Stimulated activated CD4-positive, alpha-beta T cell treated with anti-CD3 and anti-CD28 coated beads, TNF-alpha, amount 100 ng/mL, for 48 hours (primary cell): Measurements from ENCODE around the gene CBFA2T2.

Experiments used
- DNase-seq, 3 donors: peaks; one replicate each; pipeline ENCODE4 v3.0.0-alpha.2; 2020; ENCODE audit warnings: low read depth in 3 of 3

Gene CBFA2T2

GRCh38 chr20:33677991-33678702, 188.3 kb downstream of the CBFA2T2 start:
- DNase-seq, result no peak

- DNase-seq, result no peak
These were observed 190.0 kb downstream of the CBFA2T2 start for GRCh38 chr20:33679758-33680485.

DNA sequence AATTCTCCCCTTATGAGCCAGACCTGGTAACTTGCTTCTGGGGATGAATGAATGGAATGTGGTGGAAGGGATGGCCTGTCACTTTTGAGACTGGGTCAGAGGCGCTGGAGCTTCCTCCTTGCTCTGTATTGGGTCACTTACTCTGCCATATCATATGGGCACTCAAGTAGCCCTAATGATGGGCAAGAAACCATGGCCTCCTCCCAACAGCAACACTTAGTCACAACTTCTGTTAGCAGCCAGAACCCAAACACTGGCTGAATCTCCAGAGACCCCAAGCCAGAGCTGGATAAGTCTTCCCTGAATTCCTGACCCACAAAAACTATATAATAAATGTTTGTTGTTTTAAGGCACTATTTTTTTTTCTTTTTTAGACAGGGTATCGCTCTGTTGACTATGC, 190.8 kb downstream of the CBFA2T2 start:
- no peak for DNase-seq

DNA sequence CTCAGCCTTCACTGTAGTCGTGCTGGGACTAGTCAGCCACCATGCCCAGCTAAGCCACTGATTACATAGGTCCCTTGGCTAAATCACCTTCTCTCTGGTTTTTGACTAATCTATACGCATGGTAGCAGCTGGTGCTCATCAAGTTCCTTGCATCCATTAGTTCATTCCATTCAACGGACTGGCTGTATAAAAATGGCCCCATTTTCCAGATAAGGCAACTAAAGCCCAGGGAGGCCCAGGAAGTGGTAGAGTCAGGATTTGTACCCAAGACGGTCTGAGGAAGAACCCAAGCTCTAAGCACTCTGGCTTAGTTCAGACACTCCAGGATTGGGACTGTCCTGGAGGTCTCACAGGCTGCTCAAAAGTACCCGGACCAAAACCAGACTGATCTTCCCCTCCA, 191.4 kb downstream of the CBFA2T2 start:
- no peak for DNase-seq

- no peak for DNase-seq
These were observed 191.9 kb downstream of the CBFA2T2 start for GRCh38 chr20:33681728-33682353.

DNA sequence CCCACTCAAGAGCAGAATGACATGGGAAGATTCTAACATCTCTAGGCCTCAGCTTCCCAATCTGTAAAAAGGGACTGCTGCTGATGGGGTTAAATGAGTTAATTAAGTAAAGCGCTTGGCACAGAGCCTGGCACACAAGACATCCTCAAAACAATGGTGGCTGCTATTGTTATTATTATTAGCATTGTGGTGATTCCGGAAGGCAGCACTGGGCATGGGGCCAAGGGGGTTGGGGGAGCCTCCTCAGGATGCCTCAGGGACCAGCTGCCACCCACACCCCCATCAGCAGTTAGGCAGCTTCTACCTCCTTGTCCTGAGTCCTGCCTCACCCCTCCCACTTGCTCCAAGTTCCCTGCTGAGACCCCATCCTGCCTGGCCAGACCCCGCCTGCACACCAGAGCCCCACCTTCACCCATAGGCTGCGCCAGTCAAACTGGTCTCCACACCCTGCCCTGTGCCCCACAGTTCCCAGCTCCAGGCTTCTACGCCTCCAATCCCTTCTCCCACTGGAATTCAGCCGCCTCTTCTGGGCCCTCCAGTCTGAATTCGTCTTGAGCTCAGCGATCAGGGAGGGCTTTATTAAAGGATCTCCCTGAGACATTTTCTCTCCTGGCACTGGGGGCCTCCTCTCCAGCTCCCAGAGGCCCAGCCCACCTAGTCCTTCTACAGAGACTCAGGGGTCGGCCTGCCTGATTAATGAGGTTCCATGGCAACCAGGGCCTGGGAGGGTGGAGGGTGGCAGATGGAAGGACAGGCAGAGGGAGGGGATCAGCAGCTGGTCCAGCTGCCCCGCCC, 194.8 kb downstream of the CBFA2T2 start:
- DNase-seq, result no peak

- peak; percentile 33 to 79 (median 57) for DNase-seq
These were observed 195.6 kb downstream of the CBFA2T2 start for GRCh38 chr20:33685328-33686099.

GRCh38 chr20:33686100-33686983, 196.4 kb downstream of the CBFA2T2 start, which contains the start of gene E2F1:
TSS of gene E2F1 (minus strand) at chr20:33686385. CDS start at chr20:33686264, 121 bp downstream.
- peak; percentile 92 to 98 (median 94) for DNase-seq

DNA sequence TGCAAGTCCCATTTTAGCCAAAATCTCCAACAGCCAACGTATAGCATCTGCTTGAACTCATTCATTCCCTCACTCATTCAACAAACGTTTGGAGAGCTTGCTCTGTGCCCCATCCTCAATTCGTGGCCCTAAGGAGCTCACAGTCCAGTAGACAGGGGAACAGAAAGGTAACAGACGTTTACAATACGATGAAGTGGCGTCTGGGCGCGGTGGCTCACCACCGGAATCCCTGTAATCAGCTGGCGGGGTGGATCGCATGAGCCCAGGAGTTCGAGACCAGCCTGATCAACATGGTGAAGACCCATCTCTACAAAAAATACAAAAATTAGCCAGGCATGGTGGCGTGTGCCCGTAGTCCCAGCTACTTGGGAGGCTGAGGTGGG, 197.1 kb downstream of the CBFA2T2 start:
- DNase-seq, result no peak

GRCh38 chr20:33687370-33687915, 197.5 kb downstream of the CBFA2T2 start:
- DNase-seq, result no peak

DNA sequence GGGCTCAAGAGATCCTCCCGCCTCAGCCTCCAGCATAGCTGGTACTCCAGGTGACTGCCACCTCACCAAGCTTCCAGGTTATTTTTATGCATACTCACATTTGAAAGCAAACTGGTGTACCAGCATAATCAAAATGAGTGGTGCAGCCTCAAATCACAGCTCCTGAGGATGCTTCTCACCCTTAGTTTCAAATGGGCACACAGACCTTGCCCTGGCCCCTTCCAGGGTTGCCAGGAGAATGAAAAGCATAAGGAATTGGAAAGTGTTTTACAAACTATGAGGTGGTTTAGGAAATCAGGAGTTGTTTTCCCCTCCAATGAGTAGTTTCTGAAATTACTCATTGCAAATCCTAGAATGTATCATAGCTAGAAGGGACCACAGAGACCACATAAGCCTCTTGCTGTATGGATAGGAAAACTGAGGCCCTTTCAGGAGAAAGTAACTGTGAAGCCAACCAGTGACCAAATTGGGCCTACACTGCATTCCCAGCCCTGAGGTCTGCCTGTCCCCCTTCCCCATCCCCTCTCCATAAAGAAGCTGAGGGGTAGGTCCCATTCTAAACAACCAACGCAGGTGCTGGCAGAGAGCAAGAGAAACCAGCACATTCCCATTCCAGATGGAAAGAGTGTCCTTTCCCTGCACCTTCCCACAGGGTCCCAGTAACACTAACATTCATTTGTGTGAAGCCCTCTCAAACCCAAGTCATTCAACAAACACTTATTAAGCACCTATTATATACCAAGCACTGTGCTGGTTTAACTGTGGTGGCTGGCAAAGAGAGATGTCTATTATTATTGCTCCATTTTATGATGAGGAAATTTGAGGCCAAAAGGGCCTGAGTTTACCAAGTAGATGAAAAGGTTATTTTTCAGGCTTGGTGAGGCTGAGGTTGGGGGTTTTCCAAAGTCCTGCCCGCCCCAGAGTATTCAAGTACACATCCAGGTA, 198.4 kb downstream of the CBFA2T2 start:
- DNase-seq, result no peak

GRCh38 chr20:33688938-33689424, 199.1 kb downstream of the CBFA2T2 start:
- no peak for DNase-seq

DNA sequence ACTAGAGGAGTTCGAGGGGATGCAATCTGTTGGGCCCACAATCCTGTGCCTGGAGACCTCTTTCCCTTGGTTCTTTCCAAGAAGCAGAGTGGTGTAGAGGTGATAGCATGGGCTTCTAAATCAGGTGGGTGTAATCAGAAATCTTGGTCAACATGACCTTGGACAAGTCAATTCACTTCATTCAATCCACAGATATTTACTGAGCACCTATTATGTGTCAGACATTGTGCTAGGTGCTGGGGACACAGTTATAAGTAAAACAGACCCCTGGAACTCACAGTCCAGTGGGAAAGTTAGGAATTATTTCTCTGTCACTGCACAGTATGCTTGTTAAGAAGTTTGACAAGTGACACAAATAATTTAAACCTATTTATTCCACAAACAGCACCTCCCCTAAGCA, 199.6 kb downstream of the CBFA2T2 start:
- DNase-seq, result no peak

GRCh38 chr20:33689973-33690372, 200.1 kb downstream of the CBFA2T2 start:
- peak in 1 of 3 donors; percentile 49 for DNase-seq

- no peak for DNase-seq
These were observed 203.4 kb downstream of the CBFA2T2 start for GRCh38 chr20:33693289-33693688.

GRCh38 chr20:33693741-33694638, 204.1 kb downstream of the CBFA2T2 start:
- DNase-seq, result no peak

DNA sequence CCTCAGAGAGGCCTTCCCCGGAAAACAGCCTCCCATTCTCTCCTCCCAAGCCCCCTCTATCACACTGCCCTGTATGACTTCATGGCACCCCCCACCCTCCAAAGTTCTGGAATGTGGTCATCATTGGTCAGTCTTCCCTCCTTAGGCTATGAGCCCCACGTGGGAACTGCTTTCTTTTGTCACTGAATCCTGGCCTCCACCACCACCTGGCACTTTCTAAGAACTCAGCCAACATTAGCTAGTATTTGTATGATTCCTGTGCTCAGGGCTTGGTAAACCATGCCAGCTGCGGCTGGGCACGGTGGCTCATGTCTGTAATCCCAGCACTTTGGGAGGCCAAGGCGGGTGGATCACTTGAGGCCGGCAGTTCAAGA, 204.7 kb downstream of the CBFA2T2 start:
- DNase-seq, result no peak

DNA sequence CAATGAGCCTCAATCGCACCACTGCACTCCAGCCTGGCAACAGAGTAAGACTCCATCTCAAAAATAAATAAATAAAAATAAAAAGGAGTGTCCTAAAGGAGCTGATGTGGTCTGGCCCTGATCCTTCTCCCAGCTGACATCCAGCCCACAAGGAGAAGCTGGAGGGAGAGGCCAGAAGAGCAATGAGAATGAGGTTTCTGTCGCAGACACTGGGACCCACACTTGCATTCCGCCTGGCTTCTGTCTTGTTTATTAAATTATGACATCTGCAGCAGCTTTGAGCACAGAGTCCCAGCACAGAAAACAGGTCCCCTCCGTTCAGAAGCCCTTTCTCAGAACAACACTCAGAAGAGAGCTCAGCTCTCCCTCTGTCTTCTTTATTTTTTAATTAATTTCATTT, 206.6 kb downstream of the CBFA2T2 start:
- DNase-seq, result no peak
